NCI-H146 treated with DMSO at 0.1 percent for 48 hours (cell line): ENCODE data around the gene TUBA4B.
"Not testable (repeated sequence)": the region's sequence is repeated elsewhere in the genome, so short reads cannot be mapped to it uniquely, and the experiment has no call there.

Experiments used
- DNase-seq: peaks from one replicate; lab custom pipeline; 2025; ENCODE audit not compliant: unreplicated experiment; lab: John Stamatoyannopoulos, UW

Gene TUBA4B

GRCh38 chr2:219273937-219274336 is 20.9 kb downstream of the TUBA4B start:
- no peak for DNase-seq

- no peak for DNase-seq
Observed at GRCh38 chr2:219274361-219274921, 21.4 kb downstream of the TUBA4B start.

- peak; percentile 53 for DNase-seq
Observed at GRCh38 chr2:219277703-219278654, 24.9 kb downstream of the TUBA4B start.

GRCh38 chr2:219278655-219279150 is 25.7 kb downstream of the TUBA4B start:
- no peak for DNase-seq

- DNase-seq, result peak; percentile 81
Observed at GRCh38 chr2:219279151-219279915, 26.3 kb downstream of the TUBA4B start, which contains the start of gene DNAJB2. DNAJB2 (plus strand) TSS chr2:219279366; CDS start chr2:219279834, 468 bp downstream.

GRCh38 chr2:219279916-219280516 is 27.0 kb downstream of the TUBA4B start:
- no peak for DNase-seq

- DNase-seq, result no peak
Observed at GRCh38 chr2:219280651-219281050, 27.6 kb downstream of the TUBA4B start.

GRCh38 chr2:219281588-219281987 is 28.5 kb downstream of the TUBA4B start:
- no peak for DNase-seq

GRCh38 chr2:219282375-219282774 is 29.3 kb downstream of the TUBA4B start:
- DNase-seq, result no peak

GRCh38 chr2:219282943-219283581 is 30.0 kb downstream of the TUBA4B start:
- DNase-seq, result no peak

- DNase-seq, result no peak
Observed at GRCh38 chr2:219284501-219285372, 31.7 kb downstream of the TUBA4B start.

- no peak for DNase-seq
Observed at GRCh38 chr2:219285373-219285735, 32.3 kb downstream of the TUBA4B start.

GRCh38 chr2:219285894-219286425 is 32.9 kb downstream of the TUBA4B start:
- DNase-seq, result no peak

GRCh38 chr2:219286436-219287115 is 33.5 kb downstream of the TUBA4B start:
- no peak for DNase-seq

- DNase-seq, result not testable (repeated sequence)
Observed at GRCh38 chr2:219287116-219287440, 34.0 kb downstream of the TUBA4B start.

GRCh38 chr2:219287580-219288265 is 34.7 kb downstream of the TUBA4B start:
- no peak for DNase-seq

GRCh38 chr2:219289195-219289536 is 36.1 kb downstream of the TUBA4B start:
- no peak for DNase-seq
